K562 (cell line): ENCODE measurements around the gene VIPR2. TPM values are rescaled to one million over a fixed set of nuclear protein-coding genes. Genes with fewer than 3 reads are reported as not detected.

Experiments used
- CTCF ChIP-seq, 3 experiments: IDR thresholded peaks in 2 of 3; conservative IDR thresholded peaks in 1 of 3; 2 replicates each; pipeline ENCODE4 v1.5.1; 2011 to 2012; ENCODE audit warnings: low read length in 3 of 3, mild to moderate bottlenecking in 3 of 3, control low read depth in 2 of 3, improper control_type of control experiment in 1 of 3, inconsistent platforms in 1 of 3, low read depth in 1 of 3, mixed read lengths in 1 of 3, moderate library complexity in 1 of 3; ENCODE audit not compliant: insufficient read depth in 2 of 3
- GTF2B ChIP-seq: IDR thresholded peaks from 2 replicates; pipeline ENCODE4 v1.6.1; 2011; ENCODE audit not compliant: insufficient read length; ENCODE audit errors: extremely low read depth
- GTF2E2 ChIP-seq: fragments of 200-800 bp; sonication (Bioruptor generic); IDR thresholded peaks from 2 replicates; pipeline ENCODE4 v1.6.1; 2016; ENCODE audit warnings: missing genetic modification characterization, missing compliant biosample characterization
- HDGF ChIP-seq: fragments of 450-650 bp; IDR thresholded peaks from 2 replicates; pipeline ENCODE4 v1.6.1; 2016
- MAFG ChIP-seq: fragments of 450-650 bp; conservative IDR thresholded peaks from 2 replicates; pipeline ENCODE4 v1.6.1; 2016; ENCODE audit warnings: missing genetic modification characterization, missing compliant biosample characterization
- PHF21A ChIP-seq: fragments of 450-650 bp; IDR thresholded peaks from 2 replicates; pipeline ENCODE4 v1.6.1; 2017; ENCODE audit warnings: low read depth, borderline replicate concordance
- RB1 ChIP-seq: fragments of 450-650 bp; IDR thresholded peaks from 2 replicates; pipeline ENCODE4 v1.6.1; 2017; ENCODE audit warnings: low read depth, mild to moderate bottlenecking
- TAF9B ChIP-seq: fragments of 450-650 bp; IDR thresholded peaks from 2 replicates; pipeline ENCODE4 v1.6.1; 2018; ENCODE audit warnings: mild to moderate bottlenecking; ENCODE audit not compliant: partially characterized antibody
- YBX1 ChIP-seq: fragments of 450-650 bp; IDR thresholded peaks from 2 replicates; pipeline ENCODE4 v1.7.1; 2016; ENCODE audit warnings: mild to moderate bottlenecking
- ZBTB33 ChIP-seq: sonication (generic); formaldehyde crosslinking; IDR thresholded peaks from 2 replicates; pipeline ENCODE4 v1.8.1; 2023; ENCODE audit warnings: mild to moderate bottlenecking, missing genetic modification reagents
- polyA plus RNA-seq, 8 experiments: library from polyadenylated mRNA; depleted of rRNA in 4 of 8; stranded (reverse) in 5 of 8; unstranded in 3 of 8; fragments of >200 nt; fragmentation: Nextera tagmentation in 2 of 8; fragmentation: Illumina TruSeq in 1 of 8; extraction: Ambion mirVana in 2 of 8; extraction: Trizol in 1 of 8; gene quantifications; 2 replicates each; pipeline versions ENCODE4 v1.2.1 to v1.2.3, GENCODE V29; 2011 to 2014; ENCODE audit warnings: inconsistent platforms in 1 of 8, missing spikeins in 1 of 8
- total RNA-seq, 7 experiments: library from RNA; depleted of rRNA in 6 of 7; stranded (reverse); fragments of >200 nt in 6 of 7; fragmentation: Illumina TruSeq in 2 of 7; extraction: Trizol in 2 of 7; gene quantifications; 2 replicates each; pipeline versions ENCODE4 v1.2.1 to v1.2.3, GENCODE V29; 2011 to 2021; ENCODE audit warnings: low replicate concordance in 1 of 7
- TF ChIP-seq, protein P1 (sequence below), 2 experiments: fragments of 200-800 bp in 1 of 2; sonication (Bioruptor generic) in 1 of 2; sonication (generic) in 1 of 2; formaldehyde crosslinking in 1 of 2; IDR thresholded peaks in 1 of 2; conservative IDR thresholded peaks in 1 of 2; 2 replicates each; pipeline versions ENCODE4 v1.5.0 to v1.6.1; 2016 to 2020; ENCODE audit warnings: missing compliant biosample characterization in 1 of 2, missing genetic modification characterization in 1 of 2, missing genetic modification reagents in 1 of 2
- TF ChIP-seq, protein P2 (sequence below), 2 experiments: IDR thresholded peaks; 2 replicates each; pipeline ENCODE4 v1.6.1; 2012; ENCODE audit warnings: improper control_type of control experiment in 2 of 2, low read depth in 2 of 2, low read length in 2 of 2, borderline replicate concordance in 1 of 2

The VIPR2 gene
- total and polyA plus RNA-seq, 9 of the 15 experiments (the other 6 are each of a cell fraction or from before 2014, with no cell fraction given), result 0.04 TPM; not detected in 8

DNA sequence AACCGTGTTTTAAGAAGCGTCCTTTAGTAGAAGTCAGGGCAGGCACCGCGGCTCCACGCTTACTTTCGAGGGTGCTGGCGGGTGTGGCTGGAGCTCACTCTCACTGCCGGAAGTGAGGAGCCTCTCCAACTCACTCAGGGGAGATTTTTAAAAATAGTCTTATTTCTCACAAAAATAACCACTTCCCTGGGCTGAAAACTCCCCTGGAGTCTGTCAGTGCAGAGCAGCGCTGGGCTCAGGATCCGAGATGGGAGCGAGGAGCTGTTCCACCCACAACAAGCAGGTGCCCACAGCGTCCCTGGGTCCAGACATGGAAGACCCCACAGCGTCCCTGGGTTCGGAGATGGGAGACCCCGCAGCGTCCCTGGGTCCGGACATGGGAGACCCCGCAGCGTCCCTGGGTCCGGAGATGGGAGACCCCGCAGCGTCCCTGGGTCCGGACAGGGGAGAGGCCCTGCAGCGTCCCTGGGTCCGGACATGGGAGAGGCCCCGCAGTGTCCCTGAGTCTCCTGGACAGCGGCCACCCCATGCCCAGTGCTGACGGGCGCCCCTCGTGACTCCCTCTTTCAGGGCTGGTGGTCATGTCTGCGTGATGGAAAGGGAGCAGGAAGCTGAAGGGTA, 51.2 kb downstream of the VIPR2 start (continued):
- no peak for TF ChIP-seq CTCF (IDR thresholded peaks at IDR 0.05 in 2 of 3, conservative IDR thresholded peaks at IDR 0.05 in 1 of 3; ENCODE audit: insufficient read depth in 2 of 3, low read depth in 1 of 3, low read length in 3 of 3)
- no peak for TF ChIP-seq RB1
- no peak for TF ChIP-seq ZBTB33 (CRISPR knock-in tag)
- TF ChIP-seq MAFG (tag), result no peak
- TF ChIP-seq TAF9B, result no peak
- TF ChIP-seq GTF2E2 (tag), result no peak
- TF ChIP-seq YBX1, result no peak
- TF ChIP-seq, protein P1, sequence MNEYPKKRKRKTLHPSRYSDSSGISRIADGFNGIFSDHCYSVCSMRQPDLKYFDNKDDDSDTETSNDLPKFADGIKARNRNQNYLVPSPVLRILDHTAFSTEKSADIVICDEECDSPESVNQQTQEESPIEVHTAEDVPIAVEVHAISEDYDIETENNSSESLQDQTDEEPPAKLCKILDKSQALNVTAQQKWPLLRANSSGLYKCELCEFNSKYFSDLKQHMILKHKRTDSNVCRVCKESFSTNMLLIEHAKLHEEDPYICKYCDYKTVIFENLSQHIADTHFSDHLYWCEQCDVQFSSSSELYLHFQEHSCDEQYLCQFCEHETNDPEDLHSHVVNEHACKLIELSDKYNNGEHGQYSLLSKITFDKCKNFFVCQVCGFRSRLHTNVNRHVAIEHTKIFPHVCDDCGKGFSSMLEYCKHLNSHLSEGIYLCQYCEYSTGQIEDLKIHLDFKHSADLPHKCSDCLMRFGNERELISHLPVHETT (CRISPR knock-in tag; conservative IDR thresholded peaks at IDR 0.05 in 1 of 2, IDR thresholded peaks at IDR 0.05 in 1 of 2), result no peak
- TF ChIP-seq GTF2B, result no peak
- TF ChIP-seq, protein P2, sequence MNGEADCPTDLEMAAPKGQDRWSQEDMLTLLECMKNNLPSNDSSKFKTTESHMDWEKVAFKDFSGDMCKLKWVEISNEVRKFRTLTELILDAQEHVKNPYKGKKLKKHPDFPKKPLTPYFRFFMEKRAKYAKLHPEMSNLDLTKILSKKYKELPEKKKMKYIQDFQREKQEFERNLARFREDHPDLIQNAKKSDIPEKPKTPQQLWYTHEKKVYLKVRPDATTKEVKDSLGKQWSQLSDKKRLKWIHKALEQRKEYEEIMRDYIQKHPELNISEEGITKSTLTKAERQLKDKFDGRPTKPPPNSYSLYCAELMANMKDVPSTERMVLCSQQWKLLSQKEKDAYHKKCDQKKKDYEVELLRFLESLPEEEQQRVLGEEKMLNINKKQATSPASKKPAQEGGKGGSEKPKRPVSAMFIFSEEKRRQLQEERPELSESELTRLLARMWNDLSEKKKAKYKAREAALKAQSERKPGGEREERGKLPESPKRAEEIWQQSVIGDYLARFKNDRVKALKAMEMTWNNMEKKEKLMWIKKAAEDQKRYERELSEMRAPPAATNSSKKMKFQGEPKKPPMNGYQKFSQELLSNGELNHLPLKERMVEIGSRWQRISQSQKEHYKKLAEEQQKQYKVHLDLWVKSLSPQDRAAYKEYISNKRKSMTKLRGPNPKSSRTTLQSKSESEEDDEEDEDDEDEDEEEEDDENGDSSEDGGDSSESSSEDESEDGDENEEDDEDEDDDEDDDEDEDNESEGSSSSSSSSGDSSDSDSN (IDR thresholded peaks at IDR 0.05; ENCODE audit: borderline replicate concordance in 1 of 2, low read depth in 2 of 2, low read length in 2 of 2), result no peak
- no peak for TF ChIP-seq PHF21A
- no peak for TF ChIP-seq HDGF
